SW 1271 (cell line): ENCODE results near the gene TP53RK.

ENCODE experiments used
- DNase-seq, 2 experiments: peaks; one replicate each; lab custom pipeline; 2025; lab: John Stamatoyannopoulos, UW

The TP53RK gene

DNA sequence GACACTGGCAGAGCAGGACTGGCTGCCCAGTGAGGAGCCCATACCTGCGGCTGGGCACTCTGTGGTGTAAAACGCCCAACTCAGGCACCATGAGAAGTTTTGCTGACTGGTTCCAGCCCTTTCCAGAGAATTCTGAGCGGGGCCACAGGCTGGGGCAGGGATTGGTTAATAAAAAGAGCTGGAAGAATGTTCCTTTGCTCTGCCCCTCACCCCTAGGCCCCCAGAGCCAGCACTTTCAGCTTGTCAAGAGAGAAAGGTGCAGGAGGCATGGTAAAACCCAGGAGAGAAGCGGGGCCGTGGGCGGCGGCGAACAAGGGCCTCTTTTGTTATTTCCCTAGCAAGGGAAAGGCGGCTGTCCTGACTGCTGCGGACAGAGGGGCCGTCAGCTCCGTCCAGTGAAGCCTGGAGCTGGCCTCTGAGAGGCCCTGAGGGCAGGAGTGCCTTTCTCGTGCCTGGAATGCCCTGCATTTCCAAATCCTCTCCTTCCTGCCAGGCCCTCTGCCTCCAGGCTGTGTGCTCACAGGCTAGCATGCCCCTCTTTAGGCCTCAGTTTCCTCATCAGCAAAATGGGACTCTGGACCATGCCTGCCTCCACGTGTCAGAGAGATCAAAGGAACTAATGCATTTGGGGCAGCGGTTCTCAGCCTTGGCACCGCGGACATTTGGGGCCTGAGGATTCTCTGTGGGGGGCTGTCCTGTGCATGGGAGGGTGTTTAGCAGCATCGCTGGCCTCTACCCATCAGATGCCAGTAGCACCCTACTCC is 50.9 kb downstream of the TP53RK start:
- no peak for DNase-seq

DNA sequence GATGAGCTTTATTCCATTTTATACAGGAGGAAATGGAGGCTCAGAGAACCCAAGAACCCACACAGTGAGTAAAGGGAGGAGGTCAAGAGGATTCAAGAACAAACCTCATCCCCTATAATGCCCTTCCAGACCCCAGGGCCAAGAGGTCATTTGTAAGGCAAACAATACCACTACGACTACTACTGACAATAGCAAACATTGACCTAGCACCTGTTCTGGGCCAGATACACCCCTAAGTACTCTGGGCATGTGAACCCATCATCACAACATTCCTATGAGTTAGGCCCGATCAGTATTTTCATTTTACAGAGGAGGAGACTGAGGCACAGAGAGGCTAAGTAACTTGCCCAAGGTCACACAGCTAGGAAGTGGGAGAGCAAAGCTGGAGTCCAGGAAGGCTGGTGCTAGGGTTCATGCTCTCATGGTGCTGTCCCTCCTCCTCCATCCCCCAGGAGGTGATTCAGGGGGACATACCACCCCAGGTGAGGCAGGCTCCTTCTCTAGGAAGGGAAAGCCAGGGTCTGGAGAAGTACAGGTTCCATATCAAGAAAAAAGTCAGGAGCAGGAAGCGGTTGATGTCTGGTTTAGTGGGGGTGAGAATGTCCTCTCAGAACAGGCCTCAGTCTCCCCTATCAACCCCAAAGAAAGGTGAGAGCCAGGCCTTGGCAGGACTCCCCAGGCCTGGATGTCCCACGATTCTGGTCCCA is 51.7 kb downstream of the TP53RK start:
- no peak for DNase-seq

DNA sequence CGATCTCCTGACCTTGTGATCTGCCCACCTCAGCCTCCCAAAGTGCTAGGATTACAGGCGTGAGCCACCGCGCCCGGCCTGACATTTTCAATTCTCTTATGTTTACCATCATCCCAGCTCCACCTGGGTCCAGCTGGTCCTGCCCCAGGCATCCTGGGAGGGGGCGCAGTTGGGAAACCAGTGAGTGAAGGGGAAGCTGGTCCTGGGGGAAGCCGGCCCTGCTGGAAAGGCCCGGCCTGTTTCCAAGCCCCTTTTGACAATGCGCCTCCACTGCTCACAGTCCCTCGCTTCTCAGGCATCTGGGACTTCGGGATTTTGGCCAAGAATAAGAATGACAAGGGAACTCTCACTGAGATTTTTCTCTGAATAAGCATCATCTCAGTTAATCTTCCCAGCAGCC is 52.2 kb downstream of the TP53RK start:
- DNase-seq, result no peak

DNA sequence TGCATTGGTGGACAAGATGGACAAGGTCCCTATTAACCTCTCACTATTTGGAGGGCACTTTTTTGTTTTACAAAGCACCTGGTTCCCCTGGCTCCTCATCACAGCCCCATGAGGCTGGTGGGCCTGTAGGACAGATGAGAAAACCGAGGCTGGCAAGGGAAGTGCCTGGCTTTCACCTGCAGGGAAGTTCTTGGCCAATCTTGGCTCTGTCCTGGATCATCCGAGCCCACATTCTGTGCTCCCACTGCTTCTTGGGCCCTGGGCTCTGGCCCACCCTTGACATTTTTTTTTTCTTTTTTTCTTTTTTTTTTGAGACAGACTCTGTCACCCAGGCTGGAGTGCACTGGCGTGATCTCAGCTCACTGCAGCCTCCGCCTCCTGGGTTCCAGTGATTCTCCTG is 52.7 kb downstream of the TP53RK start:
- no peak for DNase-seq

DNA sequence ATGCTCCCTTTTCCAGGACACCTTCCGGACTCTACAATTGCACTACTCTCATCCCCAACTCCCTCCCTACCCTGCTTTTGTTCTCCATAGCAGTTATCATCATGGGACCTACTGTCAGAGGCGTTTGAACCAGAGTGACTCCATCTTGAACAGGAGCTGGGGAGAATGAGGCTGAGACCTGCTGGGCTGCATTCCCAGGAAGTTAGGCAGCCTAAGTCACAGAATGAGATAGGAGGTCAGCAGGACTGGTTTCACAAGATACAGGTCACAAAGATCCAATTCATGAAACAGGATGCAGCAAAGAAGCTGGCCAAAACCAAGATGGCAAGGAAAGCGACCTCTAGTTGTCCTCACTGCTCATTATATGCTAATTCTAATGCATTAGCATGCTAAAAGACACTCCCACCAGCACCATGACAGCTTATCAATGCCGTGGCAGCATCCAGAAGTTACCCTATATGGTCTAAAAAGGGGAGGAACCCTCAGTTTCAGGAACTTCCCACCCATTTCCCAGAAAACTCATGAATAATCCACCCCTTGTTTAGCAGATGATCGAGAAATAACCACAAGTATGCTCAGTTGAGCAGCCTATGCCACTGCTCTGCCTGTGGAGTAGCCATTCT is 53.6 kb downstream of the TP53RK start:
- DNase-seq, result no peak

DNA sequence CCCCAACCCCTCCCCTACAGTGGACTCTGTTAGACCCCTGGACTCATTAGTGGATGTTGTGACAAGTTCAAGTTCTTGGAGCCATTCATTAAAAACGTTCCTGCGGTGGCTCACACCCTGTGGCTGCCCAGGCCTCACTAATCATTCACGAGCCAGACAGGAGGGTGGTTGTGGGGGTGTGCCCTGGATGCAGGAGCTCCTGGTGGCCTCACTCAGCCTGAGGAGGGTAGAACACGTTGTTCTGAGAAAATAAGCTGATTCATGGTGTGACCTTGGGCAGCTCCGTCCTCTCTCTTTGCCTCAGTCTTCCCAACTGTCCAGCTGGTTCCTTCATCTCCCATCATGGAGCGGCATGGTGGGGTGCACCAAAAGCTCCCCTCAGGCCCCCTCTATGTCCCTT is 54.7 kb downstream of the TP53RK start:
- no peak for DNase-seq
